OCI-LY1 (cell line): ENCODE results near the gene ZMIZ1.

Experiments
- H2AFZ ChIP-seq: fragments of 200-600 bp; sonication (generic), shearing (Covaris generic); 2 replicates; pipeline ENCODE4 v1.6.0; 2014; ENCODE audit warnings: antibody characterized with exemption, mild to moderate bottlenecking, low read length
- H3F3A ChIP-seq: fragments of 200-600 bp; sonication (generic), shearing (Covaris generic); 2 replicates; pipeline ENCODE4 v1.6.0; 2014; ENCODE audit warnings: mild to moderate bottlenecking, antibody characterized with exemption, low read length, moderate library complexity; ENCODE audit not compliant: insufficient read depth
- H3K27ac ChIP-seq: fragments of 200-600 bp; sonication (generic); 2 replicates; pipeline ENCODE4 v1.5.1; 2014; ENCODE audit warnings: low read length, mixed run types, mild to moderate bottlenecking, low read depth; ENCODE audit not compliant: poor library complexity, severe bottlenecking
- H3K27me3 ChIP-seq: fragments of 200-600 bp; sonication (generic); 2 replicates; pipeline ENCODE4 v1.6.0; 2014; ENCODE audit warnings: antibody characterized with exemption, mild to moderate bottlenecking, low read length, moderate library complexity; ENCODE audit not compliant: insufficient read depth
- H3K36me3 ChIP-seq: fragments of 200-600 bp; sonication (generic); 2 replicates; pipeline ENCODE4 v1.6.1; 2014; ENCODE audit warnings: mild to moderate bottlenecking, antibody characterized with exemption, low read length, moderate library complexity, mixed read lengths; ENCODE audit not compliant: insufficient read depth
- H3K4me1 ChIP-seq: fragments of 200-600 bp; sonication (generic); 2 replicates; pipeline ENCODE4 v1.5.1; 2014; ENCODE audit warnings: mild to moderate bottlenecking, low read length, moderate library complexity; ENCODE audit not compliant: insufficient read depth, severe bottlenecking
- H3K4me2 ChIP-seq: fragments of 200-600 bp; sonication (generic), shearing (Covaris generic); 2 replicates; pipeline ENCODE4 v1.6.1; 2014; ENCODE audit warnings: low read length
- H3K4me3 ChIP-seq: fragments of 200-600 bp; sonication (generic); 2 replicates; pipeline ENCODE4 v1.5.1; 2014; ENCODE audit warnings: low read length, low read depth, mild to moderate bottlenecking, mixed read lengths; ENCODE audit not compliant: poor library complexity, severe bottlenecking
- H3K79me2 ChIP-seq: fragments of 200-600 bp; shearing (Covaris generic); 2 replicates; pipeline ENCODE4 v1.6.1; 2016; ENCODE audit warnings: mixed run types, low read length, mixed read lengths; ENCODE audit not compliant: insufficient read depth
- H3K9ac ChIP-seq: fragments of 200-600 bp; sonication (generic), shearing (Covaris generic); 2 replicates; pipeline ENCODE4 v1.6.1; 2014; ENCODE audit warnings: mild to moderate bottlenecking, low read length, mixed read lengths
- H3K9me2 ChIP-seq: fragments of 200-600 bp; sonication (generic), shearing (Covaris generic); 2 replicates; pipeline ENCODE4 v1.6.1; 2014; ENCODE audit warnings: low read depth, mild to moderate bottlenecking, low read length, mixed read lengths
- H3K9me3 ChIP-seq: fragments of 200-600 bp; shearing (Covaris generic); 2 replicates; pipeline ENCODE4 v1.6.1; 2014; ENCODE audit warnings: low read length, mixed read lengths
- H4K20me1 ChIP-seq: fragments of 200-600 bp; sonication (generic), shearing (Covaris generic); 2 replicates; pipeline ENCODE4 v1.6.0; 2016; ENCODE audit warnings: mild to moderate bottlenecking, low read length; ENCODE audit not compliant: insufficient read depth
- CTCF ChIP-seq: fragments of 200-600 bp; sonication (generic), shearing (Covaris generic); IDR thresholded peaks from 2 replicates; pipeline ENCODE4 v1.5.1; 2017; ENCODE audit warnings: mild to moderate bottlenecking, antibody characterized with exemption, low read length, moderate library complexity, mixed read lengths
- EZH2 ChIP-seq: fragments of 200-600 bp; sonication (generic), shearing (Covaris generic); IDR thresholded peaks from 2 replicates; pipeline ENCODE4 v1.8.0; 2017; ENCODE audit warnings: borderline replicate concordance, mixed run types, mild to moderate bottlenecking, antibody characterized with exemption, low read length, moderate library complexity, mixed read lengths

Gene ZMIZ1

GRCh38 chr10:79236433-79236765, 167.6 kb downstream of the ZMIZ1 start:
- H3K27me3 ChIP-seq = no peaks in the 10 kb centered on the region
- no peaks in the 10 kb centered on the region for H4K20me1 ChIP-seq
- H3K9me2 ChIP-seq = no peaks in the 10 kb centered on the region
- no peak for TF ChIP-seq EZH2
- no peak for TF ChIP-seq CTCF
- no peaks in the 10 kb centered on the region for H3F3A ChIP-seq
- no peak overlapping the region for H3K27ac ChIP-seq
- H3K79me2 ChIP-seq = no peaks in the 10 kb centered on the region
- no peak overlapping the region for H3K9ac ChIP-seq
- H3K4me1 ChIP-seq = no peaks in the 10 kb centered on the region
- no peak overlapping the region for H3K4me3 ChIP-seq
- no peaks in the 10 kb centered on the region for H3K36me3 ChIP-seq
- no peak overlapping the region for H2AFZ ChIP-seq
- no peaks in the 10 kb centered on the region for H3K9me3 ChIP-seq
- H3K4me2 ChIP-seq = no peak overlapping the region

GRCh38 chr10:79237454-79238157, 168.8 kb downstream of the ZMIZ1 start:
- H3K27me3 ChIP-seq = no peaks in the 10 kb centered on the region
- H3K36me3 ChIP-seq = no peaks in the 10 kb centered on the region
- H3K79me2 ChIP-seq = no peaks in the 10 kb centered on the region
- TF ChIP-seq CTCF (no peak), EZH2 (no peak)
- no peaks in the 10 kb centered on the region for H4K20me1 ChIP-seq
- no peaks in the 10 kb centered on the region for H3K9me2 ChIP-seq
- H3K27ac ChIP-seq = no peak overlapping the region
- no peak overlapping the region for H2AFZ ChIP-seq
- no peak overlapping the region for H3K9ac ChIP-seq
- no peaks in the 10 kb centered on the region for H3F3A ChIP-seq
- no peak overlapping the region for H3K4me2 ChIP-seq
- no peaks in the 10 kb centered on the region for H3K4me1 ChIP-seq
- H3K9me3 ChIP-seq = no peaks in the 10 kb centered on the region
- no peak overlapping the region for H3K4me3 ChIP-seq

- no peak overlapping the region for H2AFZ ChIP-seq
- H3K27ac ChIP-seq = no peak overlapping the region
- no peak for TF ChIP-seq CTCF
- TF ChIP-seq EZH2 = no peak
- no peak overlapping the region for H3K4me2 ChIP-seq
- no peaks in the 10 kb centered on the region for H3K9me2 ChIP-seq
- no peaks in the 10 kb centered on the region for H3K79me2 ChIP-seq
- no peaks in the 10 kb centered on the region for H3K9me3 ChIP-seq
- H3K9ac ChIP-seq = no peak overlapping the region
- no peaks in the 10 kb centered on the region for H4K20me1 ChIP-seq
- no peaks in the 10 kb centered on the region for H3K36me3 ChIP-seq
- no peak overlapping the region for H3K4me3 ChIP-seq
- H3F3A ChIP-seq = no peaks in the 10 kb centered on the region
- H3K4me1 ChIP-seq = no peaks in the 10 kb centered on the region
- no peaks in the 10 kb centered on the region for H3K27me3 ChIP-seq
Measured at GRCh38 chr10:79238158-79238520, 169.4 kb downstream of the ZMIZ1 start.
